GM13977 (cell line): Measurements from ENCODE around the gene SEH1L.

Experiments
- DNase-seq: peaks from one replicate; pipeline ENCODE4 v3.0.0; 2012; ENCODE audit warnings: low spot score
- in situ Hi-C: fragments of 300-500 bp; cut with MboI; formaldehyde crosslinking; loops from one replicate; pipeline ENCODE4 v1.12.0; 2022; ENCODE audit warnings: low sequenced_read_pairs, low pct_unique_long_range_greater_than_20kb, mixed read lengths, inconsistent platforms; ENCODE audit not compliant: unreplicated experiment
- TF ChIP-seq, protein P1 (sequence below): IDR thresholded peaks from 2 replicates; pipeline ENCODE4 v1.5.1; 2012; ENCODE audit warnings: mild to moderate bottlenecking, control low read depth; ENCODE audit not compliant: insufficient read depth; ENCODE audit errors: extremely low read depth, missing control alignments

SEH1L gene

DNA sequence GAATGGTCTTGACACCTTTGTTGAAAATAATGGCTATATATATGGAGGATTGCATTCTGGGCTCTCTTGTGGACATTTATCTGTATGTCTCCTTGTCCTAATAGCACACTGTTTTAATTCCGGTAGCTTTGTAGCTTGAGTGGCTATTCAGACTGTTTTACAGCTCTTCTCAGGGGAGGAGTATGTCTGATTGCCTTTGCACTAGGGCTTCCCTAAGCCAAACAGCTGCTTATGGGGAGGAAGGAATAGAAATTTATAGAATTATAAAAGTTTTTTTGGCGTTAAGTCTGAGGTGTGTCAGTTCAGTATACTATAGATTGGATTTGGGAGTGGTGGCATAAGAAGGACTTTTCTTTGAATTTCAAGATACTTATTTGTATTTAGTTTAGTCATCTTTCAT lies 12.6 kb downstream of the SEH1L start:
- TF ChIP-seq, protein P1, sequence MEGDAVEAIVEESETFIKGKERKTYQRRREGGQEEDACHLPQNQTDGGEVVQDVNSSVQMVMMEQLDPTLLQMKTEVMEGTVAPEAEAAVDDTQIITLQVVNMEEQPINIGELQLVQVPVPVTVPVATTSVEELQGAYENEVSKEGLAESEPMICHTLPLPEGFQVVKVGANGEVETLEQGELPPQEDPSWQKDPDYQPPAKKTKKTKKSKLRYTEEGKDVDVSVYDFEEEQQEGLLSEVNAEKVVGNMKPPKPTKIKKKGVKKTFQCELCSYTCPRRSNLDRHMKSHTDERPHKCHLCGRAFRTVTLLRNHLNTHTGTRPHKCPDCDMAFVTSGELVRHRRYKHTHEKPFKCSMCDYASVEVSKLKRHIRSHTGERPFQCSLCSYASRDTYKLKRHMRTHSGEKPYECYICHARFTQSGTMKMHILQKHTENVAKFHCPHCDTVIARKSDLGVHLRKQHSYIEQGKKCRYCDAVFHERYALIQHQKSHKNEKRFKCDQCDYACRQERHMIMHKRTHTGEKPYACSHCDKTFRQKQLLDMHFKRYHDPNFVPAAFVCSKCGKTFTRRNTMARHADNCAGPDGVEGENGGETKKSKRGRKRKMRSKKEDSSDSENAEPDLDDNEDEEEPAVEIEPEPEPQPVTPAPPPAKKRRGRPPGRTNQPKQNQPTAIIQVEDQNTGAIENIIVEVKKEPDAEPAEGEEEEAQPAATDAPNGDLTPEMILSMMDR = no peak
- in situ Hi-C loops = no loop called here
- no peak for DNase-seq

GRCh38 chr18:12960853-12961397 lies 13.1 kb downstream of the SEH1L start:
- TF ChIP-seq, protein P1 = no peak
- DNase-seq = no peak
- in situ Hi-C loops = no loop called here

DNA sequence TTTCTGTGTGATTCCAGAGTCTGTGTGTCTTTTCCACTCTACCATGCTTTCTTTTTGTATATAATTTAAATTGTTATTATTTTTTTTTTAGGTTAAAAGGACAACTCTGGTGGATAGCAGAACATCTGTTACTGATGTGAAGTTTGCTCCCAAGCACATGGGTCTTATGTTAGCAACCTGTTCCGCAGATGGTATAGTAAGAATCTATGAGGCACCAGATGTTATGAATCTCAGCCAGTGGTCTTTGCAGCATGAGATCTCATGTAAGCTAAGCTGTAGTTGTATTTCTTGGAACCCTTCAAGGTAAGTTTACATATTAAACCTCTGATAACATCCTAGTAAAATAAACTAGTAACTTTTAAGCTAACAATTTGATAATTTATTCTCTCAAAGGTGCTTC lies 15.3 kb downstream of the SEH1L start:
- in situ Hi-C loops = no loop called here
- DNase-seq = no peak
- TF ChIP-seq, protein P1 = no peak

DNA sequence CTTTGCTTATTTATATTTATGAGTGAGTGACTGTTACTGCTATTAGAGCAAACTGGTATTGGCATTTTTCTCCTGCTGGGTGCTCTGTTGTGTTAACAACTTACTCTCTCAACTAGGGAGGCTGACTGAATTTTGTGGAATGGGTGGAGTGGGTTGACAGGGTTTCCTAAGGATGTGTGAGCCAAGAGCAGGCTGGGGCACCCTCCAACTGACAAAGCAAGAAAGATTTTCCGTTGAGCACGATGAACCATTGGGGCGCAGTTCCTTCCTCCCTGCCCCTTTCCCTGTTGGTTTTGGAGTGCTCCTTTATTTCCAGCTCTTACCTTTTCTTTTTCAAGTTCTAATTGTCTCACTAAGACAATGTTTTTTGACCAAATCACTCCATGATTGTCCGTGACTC lies 20.3 kb downstream of the SEH1L start:
- TF ChIP-seq, protein P1 = no peak
- no peak for DNase-seq
- in situ Hi-C loops = no loop called here

GRCh38 chr18:12968619-12969018 lies 20.8 kb downstream of the SEH1L start:
- in situ Hi-C loops = no loop called here
- TF ChIP-seq, protein P1 = no peak

GRCh38 chr18:12973562-12974213 lies 25.9 kb downstream of the SEH1L start:
- in situ Hi-C loops = no loop called here
- TF ChIP-seq, protein P1 = no peak
- DNase-seq = no peak

More at GRCh38 chr18:12968619-12969018, 20.8 kb downstream of the SEH1L start:
- DNase-seq = no peak
